Inflammatory macrophage (primary cell): Measurements from ENCODE around the gene ZNF695.
"Not testable (repeated sequence)": the region's sequence is repeated elsewhere in the genome, so short reads cannot be mapped to it uniquely, and the experiment has no call there.

ENCODE experiments used
- DNase-seq, 2 donors: peaks; one replicate each; pipeline ENCODE4 v3.0.0-alpha.2; 2020 to 2022
- total RNA-seq, 18 experiments: gene quantifications; one replicate each; lab custom pipeline; 2026; ENCODE audit warnings: mixed read lengths in 6 of 18, inconsistent platforms in 2 of 18; lab: John Stamatoyannopoulos, UW

The ZNF695 gene
- total RNA-seq = 0.13 to 1.2 (median 0.58) reads per million in 18 experiments

DNA sequence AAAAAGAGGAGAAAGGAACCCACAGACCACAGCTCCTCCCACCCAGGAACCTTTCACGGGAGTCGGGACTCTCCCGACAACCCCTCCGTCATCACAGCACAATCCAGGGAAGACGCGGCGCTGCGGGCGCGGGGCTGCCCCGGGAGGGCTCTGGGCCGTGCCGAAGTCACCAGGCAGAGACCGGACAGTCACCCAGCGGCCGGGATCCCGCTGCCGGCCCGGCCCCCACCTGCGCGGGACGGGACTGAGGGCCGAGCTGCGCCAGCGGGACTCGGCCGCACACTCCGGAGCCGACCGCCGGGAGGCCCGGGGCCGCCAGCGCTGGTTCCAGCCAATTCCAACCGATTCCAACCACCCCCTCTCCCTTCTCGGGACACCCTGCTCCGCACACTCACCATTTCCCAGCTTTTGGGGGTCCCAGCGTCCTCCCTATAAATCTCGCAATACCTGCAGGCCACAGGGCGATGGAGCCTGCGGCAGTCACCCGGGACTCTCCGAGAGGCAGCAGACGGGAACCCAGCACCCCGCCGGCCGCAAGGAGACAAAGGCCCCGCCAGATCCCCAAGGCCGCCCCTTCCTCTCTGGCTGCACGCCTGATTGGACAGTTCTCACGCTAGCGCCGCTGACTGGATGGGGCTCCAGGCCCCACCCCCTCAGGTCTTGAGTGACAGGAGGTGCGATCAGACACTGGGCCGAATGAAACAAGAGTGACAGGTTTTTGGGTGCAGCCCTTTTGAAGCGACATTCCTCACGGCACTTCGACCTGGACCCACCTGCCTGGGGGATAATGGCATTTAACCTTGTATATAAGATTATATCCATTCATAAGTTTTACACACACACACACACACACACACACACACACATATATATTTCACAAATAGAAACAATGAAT, at the start of gene ZNF695:
TSS of gene ZNF695 (minus strand) at position 547 of the 895 bp plus-strand sequence. CDS start at position 398, 149 bp downstream.
- DNase-seq = peak; percentile 91 to 94

DNA sequence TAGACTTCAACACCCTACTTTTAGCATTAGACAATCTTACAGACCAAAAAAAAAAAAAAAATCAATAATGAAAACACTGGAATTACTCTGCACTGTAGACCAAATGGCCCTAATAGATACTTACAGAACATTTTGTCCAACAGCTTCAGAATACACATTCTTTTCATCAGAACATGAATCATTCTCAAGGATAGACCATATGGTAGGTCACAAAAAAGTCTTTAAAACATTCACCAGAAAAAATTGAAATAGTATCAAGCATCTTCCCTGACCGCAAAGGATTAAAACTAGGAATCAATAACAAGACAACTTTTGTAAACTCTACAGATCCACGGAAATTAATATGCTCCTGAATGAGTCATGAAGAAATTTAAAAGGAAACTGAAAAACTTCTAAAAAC, 48.2 kb upstream of the ZNF695 start:
- no peak for DNase-seq

DNA sequence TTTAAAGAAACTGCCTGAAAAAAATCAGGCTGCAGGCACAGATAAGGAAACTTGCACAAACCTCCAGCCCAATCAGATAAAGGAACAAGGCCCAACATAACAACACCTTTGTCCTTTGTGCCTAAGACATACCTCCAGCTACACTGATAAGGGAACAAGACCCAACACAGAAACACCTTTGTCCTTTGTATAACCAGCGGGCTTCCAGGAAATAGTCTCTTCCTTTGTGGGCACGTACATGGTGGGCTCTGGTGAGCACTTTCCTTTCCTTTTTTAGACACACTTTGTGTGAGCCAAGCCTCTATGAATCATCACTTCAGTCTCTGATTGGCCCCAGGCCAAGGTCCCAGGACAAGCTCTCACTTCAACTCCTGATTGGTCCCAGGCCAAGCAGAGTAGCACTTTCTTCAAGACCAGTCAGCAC, 47.1 kb upstream of the ZNF695 start:
- DNase-seq = no peak

DNA sequence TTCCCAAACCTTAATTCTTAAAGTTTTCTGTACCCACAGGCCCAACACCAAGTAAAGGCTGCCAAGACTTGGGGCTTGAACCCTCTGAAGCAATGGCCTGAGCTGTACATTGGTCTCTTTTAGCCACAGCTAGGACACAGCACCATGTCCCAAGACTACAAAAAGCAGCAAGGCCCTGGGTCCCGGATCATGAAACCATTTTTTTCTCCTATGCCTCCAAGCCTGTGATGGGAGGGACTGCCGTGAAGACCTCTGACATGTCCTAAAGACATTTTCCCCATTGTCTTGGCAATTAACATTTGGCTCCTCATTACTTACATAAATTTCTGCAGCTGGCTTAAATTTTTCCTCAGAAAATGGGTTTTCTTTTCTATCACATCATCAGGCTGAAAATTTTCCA, 39.8 kb upstream of the ZNF695 start:
- DNase-seq = no peak

DNA sequence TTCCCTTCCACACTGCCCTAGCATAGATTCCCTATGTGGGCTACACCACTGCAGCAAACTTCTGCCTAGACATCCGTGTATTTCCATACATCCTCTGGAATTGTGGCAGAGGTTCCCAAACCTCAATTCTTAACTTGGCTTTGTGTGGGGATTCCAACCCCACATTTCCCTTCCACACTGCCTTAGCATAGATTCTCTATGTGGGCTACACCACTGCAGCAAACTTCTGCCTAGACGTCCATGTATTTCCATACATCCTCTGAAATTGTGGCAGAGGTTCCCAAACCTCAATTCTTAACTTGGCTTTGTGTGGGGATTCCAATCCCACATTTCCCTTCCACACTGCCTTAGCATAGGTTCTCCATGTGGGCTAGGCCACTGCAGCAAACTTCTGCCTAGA, 39.4 kb upstream of the ZNF695 start:
- DNase-seq = no peak

DNA sequence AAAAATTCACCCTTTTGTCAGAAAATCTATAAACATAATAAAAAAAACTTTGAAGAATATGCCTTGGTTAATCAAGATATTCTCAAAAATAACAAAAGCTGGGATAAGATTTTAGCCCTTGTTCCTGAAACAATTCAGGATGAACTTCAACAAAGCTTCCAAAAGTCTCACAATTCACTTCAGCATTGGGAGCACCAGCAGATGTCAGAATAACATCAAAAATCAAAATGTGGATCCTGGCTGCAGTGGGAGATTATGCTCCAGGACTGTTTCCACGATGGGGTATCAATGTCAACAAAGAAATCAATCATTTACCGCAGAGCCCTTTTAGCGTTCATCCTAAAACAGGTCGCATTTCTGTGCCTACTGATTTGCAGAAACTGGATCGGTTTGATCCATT, 35.5 kb upstream of the ZNF695 start:
- DNase-seq = no peak

DNA sequence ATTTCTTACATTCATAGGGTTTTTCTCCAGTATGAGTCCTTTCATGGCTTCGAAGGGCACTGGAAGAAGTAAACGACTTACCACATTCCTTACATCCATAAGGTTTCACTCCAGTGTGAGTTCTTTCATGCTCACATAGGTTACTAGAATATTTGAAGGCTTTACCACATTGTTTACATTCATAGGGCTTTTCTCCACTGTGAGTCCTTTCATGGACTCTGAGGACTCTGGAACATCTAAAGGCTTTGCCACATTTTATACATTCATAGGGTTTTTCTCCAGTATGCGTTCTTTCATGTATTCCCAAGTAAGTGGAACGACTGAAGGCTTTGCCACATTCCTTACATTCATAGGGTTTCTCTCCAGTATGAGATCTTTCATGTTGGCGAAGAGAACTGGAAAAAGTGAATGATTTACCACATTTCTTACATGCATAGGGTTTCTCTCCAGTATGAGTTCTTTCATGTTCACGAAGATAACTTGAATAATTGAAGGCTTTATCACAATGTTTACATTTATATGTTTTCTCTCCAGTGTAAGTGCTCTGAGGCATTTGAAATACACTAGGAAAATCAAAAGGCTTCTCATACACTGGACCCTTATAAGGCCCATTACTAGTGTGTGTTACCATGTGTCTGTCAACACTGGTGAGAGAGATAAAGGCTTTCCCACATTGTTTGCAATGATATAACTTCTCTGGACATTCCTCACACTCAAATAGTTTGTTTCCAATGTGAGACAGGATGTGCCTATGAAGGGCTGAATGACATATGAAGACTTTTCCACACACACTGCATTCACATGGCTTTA, 29.9 kb upstream of the ZNF695 start:
- no peak for DNase-seq

DNA sequence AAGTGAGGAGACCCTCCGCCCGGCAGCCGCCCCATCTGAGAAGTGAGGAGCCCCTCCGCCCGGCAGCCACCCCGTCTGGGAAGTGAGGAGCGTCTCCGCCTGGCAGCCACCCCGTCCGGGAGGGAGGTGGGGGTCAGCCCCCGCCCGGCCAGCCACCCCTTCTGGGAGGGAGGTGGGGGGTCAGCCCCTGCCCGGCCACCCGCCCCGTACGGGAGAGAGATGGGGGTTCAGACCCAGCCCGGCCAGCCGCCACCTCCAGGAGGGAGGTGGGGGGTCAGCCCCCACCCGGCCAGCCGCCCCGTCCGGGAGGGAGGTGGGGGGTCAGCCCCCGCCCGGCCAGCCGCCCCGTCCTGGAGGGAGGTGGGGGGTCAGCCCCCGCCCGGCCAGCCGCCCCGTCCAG, 24.4 kb upstream of the ZNF695 start:
- not testable (repeated sequence) for DNase-seq

DNA sequence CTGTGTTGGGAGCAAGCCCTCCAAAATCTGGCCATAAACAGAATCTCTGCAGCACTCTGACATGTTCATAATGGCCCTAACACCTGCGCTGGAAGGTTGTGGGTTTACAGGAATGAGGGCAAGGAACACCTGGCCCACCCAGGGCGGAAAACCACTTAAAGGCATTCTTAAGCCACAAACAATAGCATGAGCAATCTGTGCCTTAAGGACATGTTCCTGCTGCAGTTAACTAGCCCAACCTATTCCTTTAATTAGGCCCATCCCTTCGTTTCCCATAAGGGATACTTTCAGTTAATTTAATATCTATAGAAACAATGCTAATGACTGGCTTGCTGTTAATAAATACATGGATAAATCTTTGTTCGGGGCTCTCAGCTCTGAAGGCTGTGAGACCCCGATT, 16.8 kb upstream of the ZNF695 start:
- not testable (repeated sequence) for DNase-seq

DNA sequence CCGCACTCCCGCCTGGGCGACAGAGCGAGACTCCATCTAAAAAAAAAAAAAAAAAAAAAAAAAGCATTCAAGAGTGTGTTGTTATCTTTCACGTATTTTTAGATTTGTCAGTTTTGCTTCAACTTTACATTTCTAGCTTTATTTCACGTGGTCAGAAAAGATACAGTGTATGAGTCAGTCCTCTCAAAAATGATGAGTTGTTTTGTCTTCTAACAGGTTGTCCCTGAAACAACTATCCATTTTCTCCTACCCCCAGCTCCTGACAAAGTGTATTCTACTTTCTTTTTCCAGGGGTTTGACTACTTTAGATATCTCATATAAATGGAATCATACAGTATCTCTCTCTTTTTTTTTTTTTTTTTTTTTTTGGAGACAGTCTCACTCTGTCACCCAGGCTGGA, 5.5 kb upstream of the ZNF695 start:
- no peak for DNase-seq

DNA sequence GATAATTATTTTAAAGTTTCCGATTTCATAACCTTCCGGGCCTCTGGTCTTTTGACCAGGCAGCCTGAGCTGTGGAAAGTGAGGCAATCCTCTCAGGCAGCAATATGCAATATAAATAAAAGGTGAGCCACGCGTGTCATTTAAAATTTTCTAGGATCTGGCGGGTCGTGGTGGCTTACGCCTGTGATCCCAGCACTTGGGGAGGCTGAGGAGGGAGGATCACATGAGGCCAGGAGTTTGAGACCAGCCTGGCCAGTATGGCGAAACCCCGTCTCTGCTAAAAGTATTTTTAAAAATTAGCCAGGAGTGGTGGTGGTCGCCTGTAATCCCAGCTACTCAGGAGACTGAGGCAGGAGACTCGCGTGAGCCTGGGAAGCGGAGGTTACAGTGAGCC, 546 bp upstream of the ZNF695 start:
- no peak for DNase-seq

DNA sequence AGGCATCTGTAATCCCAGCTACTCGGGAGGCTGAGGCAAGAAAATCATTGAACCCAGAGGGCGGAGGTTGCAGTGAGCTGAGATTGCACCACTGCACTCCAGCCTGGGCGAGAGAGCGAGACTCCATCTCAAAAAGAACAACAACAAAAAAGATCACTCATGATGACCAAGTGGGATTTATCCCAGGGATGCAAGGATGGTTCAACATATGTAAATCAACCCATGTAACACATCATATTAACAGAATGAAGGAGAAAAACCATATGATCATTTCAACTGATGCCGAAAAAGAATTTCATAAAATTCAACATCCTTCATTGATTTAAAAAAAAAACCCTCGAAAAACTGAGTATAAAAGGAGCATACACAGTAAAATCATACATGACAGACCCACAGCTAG, 3.8 kb downstream of the ZNF695 start:
- not testable (repeated sequence) for DNase-seq

DNA sequence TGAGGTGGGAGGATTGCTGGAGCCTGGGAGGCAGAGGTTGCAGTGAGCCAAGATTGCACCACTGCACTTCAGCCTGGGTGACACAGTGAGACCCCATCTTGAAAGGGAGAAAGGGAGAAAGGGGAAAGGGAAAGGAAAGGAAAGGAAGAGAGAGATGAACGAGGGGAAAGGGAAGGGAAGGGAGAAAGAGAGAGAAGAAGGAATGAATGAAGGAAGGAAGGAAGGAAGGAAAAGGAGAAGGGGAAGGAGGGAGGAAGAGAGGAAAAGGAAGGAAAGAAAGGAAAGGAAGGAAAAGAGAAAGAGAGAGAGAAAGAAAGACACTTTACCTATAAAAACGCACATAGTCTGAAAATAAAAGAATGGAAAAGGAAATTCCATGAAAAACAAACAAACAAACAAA, 18.0 kb downstream of the ZNF695 start:
- no peak for DNase-seq

DNA sequence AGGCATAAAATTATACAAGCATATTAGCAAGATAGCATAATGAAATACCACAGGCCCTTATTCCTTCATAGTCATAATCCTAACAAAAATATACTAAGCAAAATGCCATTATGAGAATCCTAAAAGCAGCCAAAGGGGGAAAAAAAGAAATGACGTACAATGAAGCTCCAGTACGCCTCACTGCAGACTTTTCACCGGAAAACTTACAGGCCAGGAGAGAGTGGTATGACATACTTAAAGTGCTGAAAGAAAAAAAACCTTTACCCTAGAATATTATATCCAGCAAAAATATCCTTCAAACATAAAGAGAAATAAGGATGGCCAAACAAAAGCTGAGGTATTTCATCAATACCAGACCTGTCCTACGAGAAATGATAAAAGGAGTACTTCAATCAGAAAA, 19.5 kb downstream of the ZNF695 start:
- DNase-seq = no peak

DNA sequence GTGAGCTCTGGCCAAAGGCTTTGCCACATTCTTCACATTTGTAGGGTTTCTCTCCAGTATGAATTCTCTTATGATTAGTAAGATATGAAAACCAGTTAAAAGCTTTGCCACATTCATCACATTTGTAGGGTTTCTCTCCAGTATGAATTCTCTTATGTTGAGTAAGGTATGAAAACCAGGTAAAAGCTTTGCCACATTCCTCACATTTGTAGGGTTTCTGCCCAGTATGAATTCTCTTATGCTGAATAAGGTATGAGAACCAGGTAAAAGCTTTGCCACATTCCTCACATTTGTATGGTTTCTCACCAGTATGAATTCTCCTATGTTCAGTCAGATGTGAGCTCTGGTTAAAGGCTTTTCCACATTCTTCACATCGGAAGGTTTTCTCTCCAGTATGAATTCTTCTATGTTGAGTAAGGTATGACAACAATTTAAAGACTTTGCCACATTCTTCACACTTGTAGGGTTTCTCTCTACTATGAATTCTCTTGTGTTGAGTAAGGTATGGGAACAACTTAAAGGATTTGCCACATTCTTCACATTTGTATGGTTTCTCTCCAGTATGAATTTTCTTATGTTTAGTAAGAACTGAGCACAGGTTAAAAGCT, 20.7 kb downstream of the ZNF695 start:
- DNase-seq = no peak

DNA sequence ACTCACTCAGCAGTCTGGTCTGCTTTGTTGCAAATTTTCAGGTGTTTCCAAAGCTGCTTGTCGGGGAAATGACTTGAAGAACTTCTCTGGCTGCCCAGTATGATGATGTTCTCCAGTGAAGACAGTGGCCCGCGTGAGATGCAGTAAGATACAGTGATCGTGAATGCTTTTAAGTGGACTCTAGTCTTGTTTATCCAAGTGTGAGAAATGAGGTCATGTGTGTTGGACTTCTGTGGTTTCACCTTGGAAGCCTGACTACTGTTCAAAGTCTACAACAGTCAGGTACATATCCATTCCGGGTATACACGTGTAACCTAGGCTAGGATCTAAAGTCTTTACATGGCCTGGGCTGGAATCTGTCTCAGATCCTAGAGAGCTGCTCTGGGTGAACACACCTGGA, 29.1 kb downstream of the ZNF695 start:
- DNase-seq = no peak

DNA sequence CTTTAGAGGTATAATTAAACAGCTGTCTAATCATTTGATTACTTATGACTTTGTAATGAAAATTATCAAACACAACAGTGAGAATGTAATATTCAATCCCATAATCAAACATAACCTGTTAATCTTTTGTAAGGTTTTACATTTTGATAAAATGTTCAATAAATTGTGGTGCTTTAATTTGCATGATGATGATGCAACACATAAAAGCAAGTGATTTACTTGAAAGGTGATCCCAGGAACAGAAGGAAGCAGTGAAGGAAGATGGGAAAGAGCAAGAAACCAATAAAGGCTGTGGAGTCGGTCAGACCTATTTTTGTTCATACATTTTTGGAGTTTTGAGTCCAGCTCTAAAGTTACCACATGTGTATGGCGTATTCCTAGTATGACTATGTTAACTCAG, 29.6 kb downstream of the ZNF695 start:
- no peak for DNase-seq

DNA sequence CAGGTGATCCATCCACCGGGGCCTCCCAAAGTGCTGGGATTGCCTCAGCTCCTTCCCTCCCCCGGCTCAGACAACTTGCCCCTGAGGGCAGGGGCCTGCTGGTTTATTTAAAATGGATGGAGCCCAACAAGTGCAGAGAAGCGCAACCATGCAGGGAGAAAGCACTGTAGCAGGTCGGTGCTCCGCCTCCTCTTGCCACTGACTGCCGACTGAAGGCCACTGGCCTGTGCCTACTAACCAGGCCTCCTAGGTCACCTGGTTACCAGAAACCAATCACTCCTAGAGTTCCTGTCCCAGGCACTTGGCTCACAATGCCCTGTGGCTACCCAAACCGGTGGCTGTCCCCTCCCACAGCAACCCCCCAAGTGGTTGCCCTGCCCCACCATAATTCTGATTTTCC, 35.9 kb downstream of the ZNF695 start:
- DNase-seq = no peak

DNA sequence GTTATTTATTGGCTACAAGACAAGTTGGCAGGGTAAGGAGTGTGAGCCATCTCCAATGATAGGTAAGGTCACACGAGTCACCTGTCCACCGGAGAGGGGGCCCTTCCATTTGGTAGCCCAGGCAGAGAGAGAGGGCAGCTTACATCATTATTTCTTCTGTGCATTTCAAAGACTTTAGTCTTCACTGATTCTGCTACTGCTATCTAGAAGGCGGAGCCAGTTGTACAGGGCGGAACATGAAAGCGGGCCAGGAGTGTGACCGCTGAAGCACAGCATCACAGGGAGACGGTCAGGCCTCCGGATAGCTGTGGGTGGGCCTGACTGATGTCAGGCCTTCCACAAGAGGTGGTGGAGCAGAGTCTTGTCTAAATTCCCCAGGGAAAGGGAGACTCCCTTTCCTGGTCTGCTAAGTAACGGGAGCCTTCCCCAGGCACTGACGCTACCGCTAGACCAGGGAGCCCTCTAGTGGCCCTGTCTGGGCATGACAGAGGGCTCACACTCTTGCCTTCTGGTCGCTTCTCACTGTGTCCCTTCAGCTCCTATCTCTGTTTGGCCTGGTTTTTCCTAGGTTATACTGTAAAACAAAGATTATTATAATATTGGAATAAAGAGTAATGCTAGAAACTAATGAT, 36.7 kb downstream of the ZNF695 start:
- peak; percentile 44 to 58 for DNase-seq

DNA sequence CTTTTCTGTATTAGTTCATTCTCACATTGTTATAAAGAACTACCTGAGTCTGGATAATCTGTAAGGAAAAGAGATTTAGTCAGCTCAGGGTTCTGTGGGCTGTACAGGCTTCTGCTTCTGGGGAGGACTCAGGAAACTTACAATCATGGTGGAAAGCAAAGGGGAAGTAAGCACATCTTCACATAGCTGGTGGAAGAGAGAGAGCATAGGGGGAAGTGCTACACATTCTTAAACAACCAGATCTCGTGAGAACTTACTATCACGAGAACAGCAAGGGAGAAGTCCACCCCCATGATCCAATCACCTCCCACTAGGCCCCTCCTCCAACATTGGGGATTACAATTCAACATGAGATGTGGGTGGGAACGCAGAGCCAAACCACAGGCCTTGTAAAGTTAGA, 38.2 kb downstream of the ZNF695 start:
- DNase-seq = peak; percentile 32 to 33

DNA sequence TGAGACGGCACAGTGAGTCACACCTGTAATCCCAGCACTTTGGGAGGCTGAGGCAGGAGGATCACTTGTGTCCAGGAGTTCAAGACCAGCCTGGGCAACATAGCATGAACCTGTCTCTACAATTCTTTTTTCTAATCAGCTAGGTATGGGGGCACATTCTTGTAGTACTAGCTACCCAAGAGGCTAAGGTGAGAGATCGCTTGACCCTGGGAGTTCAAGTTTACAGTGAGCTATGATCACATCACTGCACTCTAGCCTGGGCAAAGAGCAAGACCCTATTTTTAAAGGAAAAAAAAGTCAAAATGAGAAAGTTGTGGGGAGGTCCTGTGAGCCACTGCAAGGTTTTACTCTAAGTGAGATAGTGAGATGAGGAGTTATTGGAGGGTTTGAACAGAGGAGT, 41.4 kb downstream of the ZNF695 start:
- no peak for DNase-seq

DNA sequence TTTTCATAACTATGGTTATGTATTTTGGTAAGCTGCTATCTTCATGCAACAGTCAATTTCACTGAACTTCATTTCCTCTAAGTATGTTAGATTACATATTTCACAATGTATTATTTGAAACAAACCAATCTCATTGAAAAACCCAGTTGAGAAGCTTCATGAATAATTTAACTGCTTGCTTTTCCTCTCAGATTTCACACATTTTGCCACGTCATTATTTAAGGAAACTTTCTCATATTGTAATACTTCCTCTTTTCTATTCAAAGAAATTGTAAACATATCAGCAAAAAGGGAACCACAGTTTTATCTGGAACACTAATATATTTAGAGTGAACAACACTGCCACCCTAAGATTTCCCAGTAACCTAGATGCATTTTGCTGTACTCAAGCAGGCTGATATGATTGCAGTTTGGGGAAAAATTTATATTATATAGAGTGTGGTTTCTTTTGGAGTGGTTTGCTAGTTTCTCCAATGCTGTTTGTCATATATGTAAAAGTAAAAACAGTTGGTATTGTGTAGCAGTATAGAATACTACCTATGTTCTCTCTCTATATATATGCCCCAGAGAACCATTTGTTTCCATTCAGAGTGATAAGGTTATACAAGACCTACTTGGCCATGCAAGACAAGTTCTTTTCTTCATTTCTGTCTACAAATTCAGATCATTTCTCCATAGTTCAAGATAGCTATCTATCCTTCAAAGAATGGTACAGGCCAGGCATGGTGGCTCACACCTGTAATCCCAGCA, 47.7 kb downstream of the ZNF695 start:
- peak; percentile 59 to 98 for DNase-seq
